ENCODE data around the gene ZNF552.

DNA sequence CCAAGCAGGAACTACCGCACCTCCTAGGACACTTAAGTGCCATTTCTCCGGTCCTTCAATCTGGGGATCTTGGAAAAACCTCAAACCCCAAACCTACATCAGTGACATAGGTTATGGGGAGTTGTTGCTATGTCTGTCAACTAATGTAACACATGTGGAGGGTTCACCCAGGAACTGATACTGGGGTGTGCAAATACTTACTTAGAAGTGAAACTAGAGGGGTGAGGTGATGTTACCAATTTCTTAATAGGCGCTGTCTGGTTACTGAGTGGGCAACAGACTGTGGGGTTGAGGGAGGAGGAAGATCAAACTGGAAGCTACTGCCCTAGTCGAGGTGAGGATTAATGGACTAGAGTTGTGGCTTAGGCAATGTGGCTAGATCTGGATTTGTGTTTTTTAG, 43.3 kb downstream of the ZNF552 start:
- TF ChIP-seq POLR2A (IDR thresholded peaks at IDR 0.05; ENCODE audit: low read depth, low read length) (no peak), POLR2AphosphoS5 (IDR thresholded peaks at IDR 0.05; ENCODE audit: low read depth, low read length) (no peak), TAF1 (IDR thresholded peaks at IDR 0.05; ENCODE audit: borderline replicate concordance, low read depth, low read length) (no peak)
